H1 (cell line): ENCODE measurements around the gene NR3C1. TPM values are rescaled to one million over a fixed set of nuclear protein-coding genes. Genes with fewer than 3 reads are reported as not detected.

ENCODE experiments used
- CTCF ChIA-PET: fragments of 300-600 bp; sonication (Branson Sonifier 250); formaldehyde crosslinking; loops from one replicate; lab custom pipeline; 2021; ENCODE audit not compliant: partially characterized antibody; lab: Charles Lee
- POLR2A ChIA-PET: fragments of 300-600 bp; sonication (Branson Sonifier 250); formaldehyde crosslinking; loops from one replicate; lab custom pipeline; 2021; ENCODE audit warnings: inconsistent platforms; ENCODE audit not compliant: partially characterized antibody; lab: Charles Lee
- DNase-seq, 2 experiments: peaks; one replicate each; pipeline versions ENCODE4 v3.0.0 to v3.0.0-alpha.2; 2010 to 2022; ENCODE audit warnings: low spot score in 2 of 2, low read depth in 1 of 2, mixed read lengths in 1 of 2
- FAIRE-seq: peaks from 2 replicates; lab custom pipeline; 2011; peaks lifted over from hg19 to GRCh38; lab: Jason Lieb, UNC
- H2AFZ ChIP-seq: 2 replicates; pipeline ENCODE4 v1.8.1; 2012; ENCODE audit warnings: low read length, inconsistent platforms
- H2AK5ac ChIP-seq: 2 replicates; pipeline ENCODE4 v1.6.1; 2013; ENCODE audit warnings: low read depth, low read length
- H2BK120ac ChIP-seq: replicated peaks from 2 replicates; pipeline ENCODE3; 2013; ENCODE audit warnings: low read depth, low read length, inconsistent platforms
- H2BK12ac ChIP-seq: 2 replicates; pipeline ENCODE4 v1.6.1; 2013; ENCODE audit warnings: low read depth, low read length
- H2BK15ac ChIP-seq: 2 replicates; pipeline ENCODE4 v1.6.1; 2013; ENCODE audit warnings: low read length
- H2BK20ac ChIP-seq: 2 replicates; pipeline ENCODE4 v1.6.1; 2013; ENCODE audit warnings: low read length
- H2BK5ac ChIP-seq: 2 replicates; pipeline ENCODE4 v1.6.1; 2013; ENCODE audit warnings: low read depth, low read length
- H3K14ac ChIP-seq: 2 replicates; pipeline ENCODE4 v1.6.1; 2013; ENCODE audit warnings: inconsistent platforms; ENCODE audit not compliant: insufficient read length
- H3K18ac ChIP-seq: 2 replicates; pipeline ENCODE4 v1.6.1; 2013; ENCODE audit warnings: low read length; ENCODE audit errors: extremely low read depth
- H3K23ac ChIP-seq: 2 replicates; pipeline ENCODE4 v1.6.1; 2013; ENCODE audit warnings: inconsistent platforms; ENCODE audit not compliant: insufficient read length
- H3K23me2 ChIP-seq: 2 replicates; pipeline ENCODE4 v1.6.1; 2013; ENCODE audit warnings: low read depth, low read length
- H3K27ac ChIP-seq: 2 replicates; pipeline ENCODE4 v1.6.1; 2011; ENCODE audit warnings: low read depth, low read length, inconsistent platforms
- H3K27me3 ChIP-seq, 4 experiments: replicated peaks in 1 of 4; 1 replicate in 1 of 4; 2 replicates in 3 of 4; pipeline versions ENCODE4 v1.6.1 to v1.8.1; 2011 to 2013; ENCODE audit warnings: low read length in 3 of 4, mild to moderate bottlenecking in 3 of 4, inconsistent platforms in 2 of 4, mixed read lengths in 2 of 4, moderate library complexity in 1 of 4; ENCODE audit not compliant: control insufficient read depth in 3 of 4, insufficient read depth in 3 of 4; ENCODE audit errors: extremely low read depth in 1 of 4
- H3K36me3 ChIP-seq, 4 experiments: 2 replicates each; pipeline versions ENCODE4 v1.6.1 to v1.8.1; 2011 to 2013; ENCODE audit warnings: mild to moderate bottlenecking in 4 of 4, low read length in 3 of 4, moderate library complexity in 2 of 4, control low read depth in 1 of 4, inconsistent platforms in 1 of 4; ENCODE audit not compliant: insufficient read depth in 4 of 4, control insufficient read depth in 2 of 4
- H3K4ac ChIP-seq: replicated peaks from 2 replicates; pipeline ENCODE3; 2013; ENCODE audit warnings: low read length, low read depth, mixed read lengths, inconsistent platforms; ENCODE audit not compliant: insufficient read length
- H3K4me1 ChIP-seq, 4 experiments: replicated peaks in 1 of 4; 1 replicate in 1 of 4; 2 replicates in 3 of 4; pipeline versions ENCODE4 v1.6.1 to v1.8.1; 2011 to 2013; ENCODE audit warnings: low read length in 3 of 4, inconsistent platforms in 2 of 4, mixed read lengths in 1 of 4; ENCODE audit not compliant: insufficient read depth in 4 of 4, control insufficient read depth in 3 of 4
- H3K4me2 ChIP-seq, 2 experiments: 2 replicates each; pipeline versions ENCODE4 v1.6.1 to v1.8.1; 2011 to 2013; ENCODE audit warnings: low read depth in 2 of 2, low read length in 2 of 2, control low read depth in 1 of 2, inconsistent platforms in 1 of 2, mild to moderate bottlenecking in 1 of 2; ENCODE audit not compliant: insufficient read depth in 1 of 2
- H3K4me3 ChIP-seq, 4 experiments: fragments of 200-600, 300-600 bp in 1 of 4; sonication (generic), shearing (Covaris generic), sonication (Bioruptor Twin) in 1 of 4; 2 replicates each; pipeline versions ENCODE4 v1.5.1 to v1.8.1; 2011 to 2016; ENCODE audit warnings: low read length in 4 of 4, low read depth in 3 of 4, control low read depth in 2 of 4, inconsistent platforms in 2 of 4, mild to moderate bottlenecking in 2 of 4, mixed read lengths in 1 of 4, moderate library complexity in 1 of 4; ENCODE audit not compliant: insufficient read depth in 2 of 4; ENCODE audit errors: extremely low read depth in 1 of 4
- H3K56ac ChIP-seq: replicated peaks from 2 replicates; pipeline ENCODE3; 2013; ENCODE audit warnings: low read depth, mild to moderate bottlenecking, mixed read lengths, low read length, inconsistent platforms; ENCODE audit not compliant: insufficient read length
- H3K79me1 ChIP-seq: 2 replicates; pipeline ENCODE4 v1.6.1; 2013; ENCODE audit warnings: low read depth, low read length, control low read depth
- H3K79me2 ChIP-seq, 2 experiments: 2 replicates each; pipeline versions ENCODE4 v1.6.1 to v1.8.1; 2012 to 2013; ENCODE audit warnings: low read length in 2 of 2, mild to moderate bottlenecking in 2 of 2, inconsistent platforms in 1 of 2; ENCODE audit not compliant: insufficient read depth in 2 of 2, control insufficient read depth in 1 of 2
- H3K9ac ChIP-seq, 4 experiments: replicated peaks in 1 of 4; 1 replicate in 1 of 4; 2 replicates in 3 of 4; pipeline versions ENCODE4 v1.6.1 to v1.8.1; 2011 to 2013; ENCODE audit warnings: low read depth in 3 of 4, low read length in 3 of 4, control low read depth in 2 of 4, mild to moderate bottlenecking in 2 of 4, moderate library complexity in 2 of 4, inconsistent platforms in 1 of 4; ENCODE audit errors: extremely low read depth in 1 of 4
- H3K9me3 ChIP-seq, 2 experiments: 2 replicates each; pipeline versions ENCODE4 v1.6.1 to v1.8.1; 2012 to 2013; ENCODE audit warnings: mild to moderate bottlenecking in 2 of 2, moderate library complexity in 2 of 2, control low read depth in 1 of 2, inconsistent platforms in 1 of 2, low read depth in 1 of 2, low read length in 1 of 2, mixed read lengths in 1 of 2; ENCODE audit not compliant: insufficient read depth in 2 of 2
- H4K20me1 ChIP-seq, 2 experiments: replicated peaks in 1 of 2; 2 replicates each; pipeline versions ENCODE3 to v1.8.1; 2011 to 2013; ENCODE audit warnings: inconsistent platforms in 2 of 2, low read length in 2 of 2, mild to moderate bottlenecking in 1 of 2; ENCODE audit not compliant: insufficient read depth in 2 of 2, control insufficient read depth in 1 of 2
- H4K5ac ChIP-seq: 2 replicates; pipeline ENCODE4 v1.6.1; 2013; ENCODE audit warnings: low read length, low read depth, mixed read lengths, inconsistent platforms; ENCODE audit not compliant: insufficient read length
- H4K8ac ChIP-seq: 2 replicates; pipeline ENCODE4 v1.8.0; 2013; ENCODE audit warnings: mild to moderate bottlenecking, moderate library complexity, low read length, inconsistent platforms; ENCODE audit not compliant: insufficient read depth; ENCODE audit errors: extremely low read depth
- H4K91ac ChIP-seq: replicated peaks from 2 replicates; pipeline ENCODE3; 2013; ENCODE audit warnings: low read length, mixed read lengths, inconsistent platforms; ENCODE audit not compliant: insufficient read length
- ASH2L ChIP-seq: fragments of 200-600, 300-600 bp; sonication (generic); IDR thresholded peaks from one replicate; pipeline ENCODE4 v1.7.1; 2017; ENCODE audit warnings: low read length
- BACH1 ChIP-seq: IDR thresholded peaks from 2 replicates; pipeline ENCODE4 v1.6.1; 2012; ENCODE audit warnings: low read length, improper control_type of control experiment
- BCL11A ChIP-seq, 2 experiments: IDR thresholded peaks; one replicate each; pipeline ENCODE4 v1.6.1; 2011; ENCODE audit warnings: low read depth in 2 of 2, low read length in 2 of 2, mild to moderate bottlenecking in 2 of 2
- CBX5 ChIP-seq: fragments of 300-800, 300-1000 bp; sonication (generic); IDR thresholded peaks from 2 replicates; pipeline ENCODE4 v1.7.1; 2016; ENCODE audit warnings: antibody characterized with exemption, low read length, low read depth
- CBX8 ChIP-seq: fragments of 300-800, 300-1000 bp; sonication (generic); IDR thresholded peaks from 2 replicates; pipeline ENCODE4 v1.7.1; 2016; ENCODE audit warnings: low read depth, low read length, borderline replicate concordance
- FOSL1 ChIP-seq: IDR thresholded peaks from 2 replicates; pipeline ENCODE4 v1.6.1; 2011; ENCODE audit warnings: mild to moderate bottlenecking, low read depth, low read length, moderate library complexity; ENCODE audit not compliant: insufficient read depth
- GABPA ChIP-seq: IDR thresholded peaks from 2 replicates; pipeline ENCODE4 v1.6.1; 2011; ENCODE audit warnings: mild to moderate bottlenecking, low read length, moderate library complexity, borderline replicate concordance; ENCODE audit not compliant: insufficient read depth
- JUN ChIP-seq: IDR thresholded peaks from 2 replicates; pipeline ENCODE4 v1.6.1; 2011; ENCODE audit warnings: low read depth, mild to moderate bottlenecking, improper control_type of control experiment, low read length
- RNF2 ChIP-seq: fragments of 200-900, 300-1000 bp; sonication (generic); IDR thresholded peaks from 2 replicates; pipeline ENCODE4 v1.7.1; 2016; ENCODE audit warnings: borderline replicate concordance, low read depth, mild to moderate bottlenecking, antibody characterized with exemption, low read length; ENCODE audit not compliant: poor library complexity, severe bottlenecking; ENCODE audit errors: missing control alignments
- SAP30 ChIP-seq: fragments of 300-600 bp; sonication (generic); IDR thresholded peaks from 2 replicates; pipeline ENCODE4 v1.7.1; 2012; ENCODE audit warnings: low read length, moderate library complexity, mild to moderate bottlenecking, inconsistent platforms; ENCODE audit not compliant: insufficient read depth, insufficient replicate concordance
- SIRT6 ChIP-seq: IDR thresholded peaks from one replicate; pipeline ENCODE4 v1.7.1; 2012; ENCODE audit warnings: low read length, inconsistent platforms
- SIX5 ChIP-seq: IDR thresholded peaks from 2 replicates; pipeline ENCODE4 v1.6.1; 2011; ENCODE audit warnings: mild to moderate bottlenecking, low read depth, low read length
- SP1 ChIP-seq: IDR thresholded peaks from 2 replicates; pipeline ENCODE4 v1.6.1; 2011; ENCODE audit warnings: low read depth, low read length
- SP2 ChIP-seq: IDR thresholded peaks from 2 replicates; pipeline ENCODE4 v1.6.1; 2012; ENCODE audit warnings: mild to moderate bottlenecking, low read length, inconsistent platforms
- SRF ChIP-seq: IDR thresholded peaks from 2 replicates; pipeline ENCODE4 v1.6.1; 2011; ENCODE audit warnings: mild to moderate bottlenecking, low read depth, low read length, moderate library complexity
- ZNF274 ChIP-seq: IDR thresholded peaks from 2 replicates; pipeline ENCODE4 v1.7.0; 2012; ENCODE audit warnings: low read length, borderline replicate concordance; ENCODE audit errors: extremely low read depth
- WGBS, 2 experiments: shearing (Covaris generic) in 1 of 2; methylation state at CpG; one replicate each; pipeline versions ENCODE4 v1.1.6 to v1.1.7; 2013 to 2015; ENCODE audit warnings: low lambda C conversion rate in 2 of 2, mixed read lengths in 2 of 2, inconsistent platforms in 1 of 2, low coverage in 1 of 2, missing lambda C conversion rate in 1 of 2; ENCODE audit not compliant: insufficient replicate concordance in 2 of 2, insufficient coverage in 1 of 2, insufficient read length in 1 of 2; ENCODE audit errors: extremely low coverage in 1 of 2, missing lambda C conversion rate in 1 of 2; 5-methylcytosine and 5-hydroxymethylcytosine counted together
- polyA plus RNA-seq, 7 experiments: library from polyadenylated mRNA; depleted of rRNA in 3 of 7; stranded (reverse) in 5 of 7; unstranded in 2 of 7; fragments of >200 nt in 5 of 7; fragments of 200-250 nt in 2 of 7; gene quantifications; 1 replicate in 5 of 7; 2 replicates in 1 of 7; 4 replicates in 1 of 7; pipeline versions ENCODE4 v1.2.1 to v1.2.3, GENCODE V29; 2011 to 2013; ENCODE audit warnings: missing spikeins in 2 of 7, mixed read lengths in 2 of 7
- total RNA-seq: library from RNA; stranded (reverse); fragmentation: NEBNext Ultra II Directional; extraction: Animal tissue kit (Norgen Biotek cat#: 25700); gene quantifications from 2 replicates; pipeline ENCODE4 v1.2.1, GENCODE V29; 2021

Gene NR3C1
- total and polyA plus RNA-seq, 2 of the 8 experiments (the other 6 are each of a cell fraction or from before 2014, with no cell fraction given) = 1.7 to 5.4 TPM

DNA sequence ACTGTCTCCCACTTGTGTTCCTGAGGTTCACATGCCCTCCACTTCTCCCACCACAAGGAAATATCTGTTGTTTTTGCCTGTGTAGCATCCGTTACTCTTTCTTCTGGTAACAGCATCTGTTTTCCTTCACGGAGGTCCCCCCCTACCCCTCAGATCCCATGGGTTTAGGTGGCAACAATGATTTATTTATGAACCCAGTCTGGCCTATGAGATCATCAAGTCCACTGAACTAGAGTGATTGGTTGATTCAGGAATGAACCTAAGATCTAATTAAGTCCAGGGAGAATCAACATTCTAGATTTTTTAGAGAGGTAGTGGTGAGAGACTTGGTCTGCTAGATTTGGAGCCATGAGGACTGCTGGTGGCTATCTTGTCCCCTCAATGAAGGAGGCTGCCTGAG lies 166.8 kb downstream of the NR3C1 start:
- H3K36me3 ChIP-seq = no peaks in the 10 kb centered on the region
- H2BK5ac ChIP-seq = no peak overlapping the region
- no peaks in the 10 kb centered on the region for H3K9me3 ChIP-seq
- H3K79me1 ChIP-seq = no peaks in the 10 kb centered on the region
- no peak overlapping the region for H2BK15ac ChIP-seq
- no peaks in the 10 kb centered on the region for H3K27me3 ChIP-seq
- no peak overlapping the region for H2BK120ac ChIP-seq
- peaks cover 0 to 5% (median 0%) of the 10 kb centered on the region in 4 experiments; a peak in 1 of 7 replicates for H3K4me1 ChIP-seq
- FAIRE-seq = no peak
- CTCF ChIA-PET = no interaction called here
- H3K4ac ChIP-seq = no peak overlapping the region
- H3K27ac ChIP-seq = no peak overlapping the region
- H3K56ac ChIP-seq = no peak overlapping the region
- no peak overlapping the region for H2AK5ac ChIP-seq
- 88% methylated on average over 2 of the region's 2 CpGs; no CpG with 5 or more reads in 1 of the 2 experiments for WGBS, 2 experiments
- H4K20me1 ChIP-seq = no peaks in the 10 kb centered on the region
- H3K9ac ChIP-seq = no peak overlapping the region
- H3K4me2 ChIP-seq = no peak overlapping the region
- H3K18ac ChIP-seq = no peak overlapping the region
- H4K8ac ChIP-seq = no peak overlapping the region
- H3K23ac ChIP-seq = no peak overlapping the region
- no peak for DNase-seq
- no peak overlapping the region for H2BK12ac ChIP-seq
- no peak overlapping the region for H4K91ac ChIP-seq
- no peaks in the 10 kb centered on the region for H3K23me2 ChIP-seq
- no peak overlapping the region for H4K5ac ChIP-seq
- H3K79me2 ChIP-seq = no peaks in the 10 kb centered on the region
- no peak overlapping the region for H2AFZ ChIP-seq
- H3K14ac ChIP-seq = no peak overlapping the region
- no peak overlapping the region for H2BK20ac ChIP-seq
- POLR2A ChIA-PET = no interaction called here
- no peak overlapping the region for H3K4me3 ChIP-seq
- TF ChIP-seq BACH1 (no peak), SP1 (no peak), BCL11A (IDR thresholded peaks at IDR 0.05; ENCODE audit: low read depth in 2 of 2, low read length in 2 of 2) (no peak), GABPA (no peak), SP2 (no peak), SIX5 (no peak), SIRT6 (no peak), CBX5 (no peak), SAP30 (no peak), FOSL1 (no peak), JUN (no peak), ZNF274 (no peak), RNF2 (no peak), CBX8 (no peak), ASH2L (no peak), SRF (no peak)
